ENCODE measurements around the gene PRKG1. TPM values are rescaled to one million over a fixed set of nuclear protein-coding genes. Genes with fewer than 3 reads are reported as not detected.
A peak's percentile ranks its signal among the peaks of the same experiment; 100 is the strongest.

The PRKG1 gene
- total RNA-seq, 1 donor from 2014 or later: 26.4 TPM

GRCh38 chr10:51422311-51423120, 348.2 kb downstream of the PRKG1 start:
- Mint-ChIP-seq H3K36me3 (no peaks in the 10 kb centered on the region), H3K9me3 (no peaks in the 10 kb centered on the region), H3K27me3 (ENCODE audit: insufficient read depth, low read depth) (no peaks in the 10 kb centered on the region), H3K4me1 (peaks cover 7% of the 10 kb centered on the region), H3K27ac (no peak overlapping the region), H3K4me3 (no peak overlapping the region)
- peak; percentile 66 for DNase-seq (ENCODE audit: low spot score)
- Histone ChIP-seq H3F3A (ENCODE audit: low read depth) (peaks cover 4% of the 10 kb centered on the region), H3K4me2 (no peak overlapping the region), H3K27ac (no peak overlapping the region), H3K27me3 (no peaks in the 10 kb centered on the region), H3K4me1 (peaks cover 12% of the 10 kb centered on the region), H4K20me1 (ENCODE audit: low read depth) (no peaks in the 10 kb centered on the region), H3K9me3 (ENCODE audit: low read depth) (no peaks in the 10 kb centered on the region), H3K9ac (no peak overlapping the region), H2AFZ (replicated peaks) (peak overlapping the region; percentile 86), H3K79me2 (ENCODE audit: low read depth) (no peaks in the 10 kb centered on the region), H3K4me3 (no peak overlapping the region), H3K36me3 (no peaks in the 10 kb centered on the region)
- TF ChIP-seq EZH2phosphoT487 (IDR thresholded peaks at IDR 0.05) (no peak), CTCF (IDR thresholded peaks at IDR 0.05) (peak; percentile 90)

- H3K9ac ChIP-seq: no peak overlapping the region
- no peaks in the 10 kb centered on the region for H3K79me2 ChIP-seq (ENCODE audit: low read depth)
- Mint-ChIP-seq H3K36me3 (no peaks in the 10 kb centered on the region), H3K4me3 (no peak overlapping the region), H3K27me3 (ENCODE audit: insufficient read depth, low read depth) (no peaks in the 10 kb centered on the region), H3K4me1 (peaks cover 10% of the 10 kb centered on the region), H3K27ac (no peak overlapping the region), H3K9me3 (no peaks in the 10 kb centered on the region)
- H3K4me3 ChIP-seq: no peak overlapping the region
- no peaks in the 10 kb centered on the region for H3K27me3 ChIP-seq
- H3K9me3 ChIP-seq (ENCODE audit: low read depth): no peaks in the 10 kb centered on the region
- H3K36me3 ChIP-seq: no peaks in the 10 kb centered on the region
- no peak overlapping the region for H3K4me2 ChIP-seq
- no peak for DNase-seq (ENCODE audit: low spot score)
- H2AFZ ChIP-seq (replicated peaks): no peak overlapping the region
- no peaks in the 10 kb centered on the region for H4K20me1 ChIP-seq (ENCODE audit: low read depth)
- peaks cover 12% of the 10 kb centered on the region for H3K4me1 ChIP-seq
- H3K27ac ChIP-seq: no peak overlapping the region
- H3F3A ChIP-seq (ENCODE audit: low read depth): peaks cover 4% of the 10 kb centered on the region
- TF ChIP-seq EZH2 (IDR thresholded peaks at IDR 0.05): no peak
- no peak for TF ChIP-seq EZH2phosphoT487 (IDR thresholded peaks at IDR 0.05)
- no peak for TF ChIP-seq CTCF (IDR thresholded peaks at IDR 0.05)
Measured at GRCh38 chr10:51423121-51423452, 348.8 kb downstream of the PRKG1 start.

GRCh38 chr10:51425431-51425830, 351.1 kb downstream of the PRKG1 start:
- TF ChIP-seq CTCF (IDR thresholded peaks at IDR 0.05): no peak
- Mint-ChIP-seq H3K4me1 (peaks cover 10% of the 10 kb centered on the region), H3K27me3 (ENCODE audit: insufficient read depth, low read depth) (no peaks in the 10 kb centered on the region), H3K27ac (no peak overlapping the region), H3K36me3 (no peaks in the 10 kb centered on the region), H3K4me3 (no peak overlapping the region), H3K9me3 (no peaks in the 10 kb centered on the region)
- Histone ChIP-seq H3F3A (ENCODE audit: low read depth) (peaks cover 4% of the 10 kb centered on the region), H3K4me3 (no peak overlapping the region), H3K79me2 (ENCODE audit: low read depth) (no peaks in the 10 kb centered on the region), H3K27ac (no peak overlapping the region), H4K20me1 (ENCODE audit: low read depth) (no peaks in the 10 kb centered on the region), H3K9ac (no peak overlapping the region), H3K4me2 (peak overlapping the region; percentile 7), H2AFZ (replicated peaks) (no peak overlapping the region), H3K9me3 (ENCODE audit: low read depth) (no peaks in the 10 kb centered on the region), H3K27me3 (no peaks in the 10 kb centered on the region), H3K36me3 (no peaks in the 10 kb centered on the region), H3K4me1 (peaks cover 12% of the 10 kb centered on the region)
- DNase-seq (ENCODE audit: low spot score): peak; percentile 43
